Muscle of leg (tissue), 11 donors: ENCODE data around the gene TXNRD2. TPM values are rescaled to one million over a fixed set of nuclear protein-coding genes. Genes with fewer than 3 reads are reported as not detected.
"Not testable (repeated sequence)": the region's sequence is repeated elsewhere in the genome, so short reads cannot be mapped to it uniquely, and the experiment has no call there.

Source experiments
- DNase-seq: peaks from one replicate; pipeline ENCODE4 v3.0.0; 2013
- H3K27ac ChIP-seq: one replicate; pipeline ENCODE4 v1.5.1; 2013; ENCODE audit warnings: mild to moderate bottlenecking, low read length, control low read depth
- H3K27me3 ChIP-seq: one replicate; pipeline ENCODE4 v1.6.1; 2013; ENCODE audit warnings: low read length; ENCODE audit not compliant: control insufficient read depth, insufficient read depth
- H3K36me3 ChIP-seq: one replicate; pipeline ENCODE4 v1.6.1; 2013; ENCODE audit warnings: low read length; ENCODE audit not compliant: control insufficient read depth, insufficient read depth
- H3K4me1 ChIP-seq: one replicate; pipeline ENCODE4 v1.6.1; 2013; ENCODE audit warnings: low read length; ENCODE audit not compliant: control insufficient read depth, insufficient read depth
- H3K4me3 ChIP-seq: one replicate; pipeline ENCODE4 v1.5.1; 2013; ENCODE audit warnings: low read length, control low read depth
- H3K9me3 ChIP-seq: replicated peaks from 2 replicates; pipeline ENCODE4 v1.6.1; 2013; ENCODE audit warnings: low read depth, low read length; ENCODE audit not compliant: control insufficient read depth
- WGBS: methylation state at CpG from one replicate; pipeline ENCODE4 v1.1.5; 2013; ENCODE audit warnings: missing lambda C conversion rate; ENCODE audit not compliant: insufficient coverage; 5-methylcytosine and 5-hydroxymethylcytosine counted together
- polyA plus RNA-seq, 8 donors: library from polyadenylated mRNA; unstranded; fragments of 120-200 nt; gene quantifications; one replicate each; pipeline versions ENCODE4 v1.2.1 to v1.2.3, GENCODE V29; 2013; ENCODE audit warnings: inconsistent platforms in 1 of 8, low replicate concordance in 1 of 8; ENCODE audit not compliant: insufficient read length in 8 of 8, insufficient read depth in 1 of 8
- total RNA-seq: library from RNA; stranded (reverse); fragments of 120-200 nt; gene quantifications from one replicate; pipeline ENCODE4 v1.2.4, GENCODE V29; 2013

Gene TXNRD2
- total and polyA plus RNA-seq, 9 donors = 14.1 to 21.5 (median 17.9) TPM

GRCh38 chr22:19886605-19887255, 54.9 kb downstream of the TXNRD2 start:
- Histone ChIP-seq H3K27ac (no peak overlapping the region), H3K36me3 (peaks cover 3% of the 10 kb centered on the region), H3K4me3 (no peak overlapping the region), H3K4me1 (peaks cover 76% of the 10 kb centered on the region), H3K27me3 (no peaks in the 10 kb centered on the region), H3K9me3 (no peaks in the 10 kb centered on the region)
- WGBS = 46% methylated on average over 6 of the region's 12 CpGs
- DNase-seq = peak; percentile 65

- Histone ChIP-seq H3K4me1 (peaks cover 76% of the 10 kb centered on the region), H3K27me3 (no peaks in the 10 kb centered on the region), H3K27ac (peak overlapping the region; percentile 29)
These were observed 55.6 kb downstream of the TXNRD2 start for GRCh38 chr22:19885841-19886592.

GRCh38 chr22:19884954-19885751, 56.5 kb downstream of the TXNRD2 start:
- Histone ChIP-seq H3K9me3 (no peaks in the 10 kb centered on the region), H3K4me1 (peaks cover 77% of the 10 kb centered on the region), H3K36me3 (peaks cover 3% of the 10 kb centered on the region), H3K4me3 (no peak overlapping the region), H3K27me3 (no peaks in the 10 kb centered on the region), H3K27ac (peak overlapping the region; percentile 29)
- DNase-seq = no peak
- WGBS = 71% methylated on average over 25 of the region's 26 CpGs

More at GRCh38 chr22:19885841-19886592, 55.6 kb downstream of the TXNRD2 start:
- H3K36me3 ChIP-seq = peaks cover 3% of the 10 kb centered on the region
- 77% methylated on average over 15 of the region's 15 CpGs for WGBS
- H3K9me3 ChIP-seq = no peaks in the 10 kb centered on the region
- DNase-seq = no peak
- H3K4me3 ChIP-seq = no peak overlapping the region

- WGBS = 83% methylated on average over 14 of the region's 15 CpGs
These were observed 57.3 kb downstream of the TXNRD2 start for GRCh38 chr22:19884161-19884953.

GRCh38 chr22:19883446-19883845, 58.2 kb downstream of the TXNRD2 start:
- not testable (repeated sequence) for DNase-seq, H3K36me3 ChIP-seq, H3K27me3 ChIP-seq, H3K27ac ChIP-seq, H3K9me3 ChIP-seq, H3K4me3 ChIP-seq
- WGBS = 95% methylated on average over 6 of the region's 8 CpGs
- H3K4me1 ChIP-seq = peaks cover 90% of the 10 kb centered on the region

More at GRCh38 chr22:19884161-19884953, 57.3 kb downstream of the TXNRD2 start:
- H3K4me1 ChIP-seq = peaks cover 82% of the 10 kb centered on the region
- H3K9me3 ChIP-seq = no peaks in the 10 kb centered on the region
- no peak overlapping the region for H3K27ac ChIP-seq
- H3K27me3 ChIP-seq = no peaks in the 10 kb centered on the region
- no peak overlapping the region for H3K4me3 ChIP-seq
- peaks cover 3% of the 10 kb centered on the region for H3K36me3 ChIP-seq
- no peak for DNase-seq

GRCh38 chr22:19882446-19883381, 58.9 kb downstream of the TXNRD2 start:
- no peaks in the 10 kb centered on the region for H3K9me3 ChIP-seq
- WGBS = 83% methylated on average over 24 of the region's 26 CpGs
- no peak overlapping the region for H3K4me3 ChIP-seq
- no peaks in the 10 kb centered on the region for H3K27me3 ChIP-seq
- H3K36me3 ChIP-seq = no peaks in the 10 kb centered on the region
- H3K27ac ChIP-seq = peak overlapping the region; percentile 66
- DNase-seq = peak; percentile 8
- peaks cover 93% of the 10 kb centered on the region for H3K4me1 ChIP-seq

- peak overlapping the region; percentile 67 for H3K27ac ChIP-seq
- H3K4me1 ChIP-seq = peaks cover 88% of the 10 kb centered on the region
- no peak overlapping the region for H3K4me3 ChIP-seq
- H3K36me3 ChIP-seq = peaks cover 5% of the 10 kb centered on the region
- no peaks in the 10 kb centered on the region for H3K9me3 ChIP-seq
- H3K27me3 ChIP-seq = no peaks in the 10 kb centered on the region
- DNase-seq = peak; percentile 91
- 38% methylated on average over 14 of the region's 27 CpGs for WGBS
These were observed 60.6 kb downstream of the TXNRD2 start for GRCh38 chr22:19880786-19881569.

- peak; percentile 8 for DNase-seq
- Histone ChIP-seq H3K4me1 (peaks cover 88% of the 10 kb centered on the region), H3K36me3 (peaks cover 5% of the 10 kb centered on the region), H3K27ac (peak overlapping the region; percentile 67), H3K9me3 (no peaks in the 10 kb centered on the region), H3K27me3 (no peaks in the 10 kb centered on the region), H3K4me3 (no peak overlapping the region)
- WGBS = 81% methylated on average over 28 of the region's 34 CpGs
These were observed 61.4 kb downstream of the TXNRD2 start for GRCh38 chr22:19879992-19880785.
